Endothelial cell of umbilical vein (primary cell): Measurements from ENCODE around the gene VEZT. TPM values are rescaled to one million over a fixed set of nuclear protein-coding genes. Genes with fewer than 3 reads are reported as not detected.

Source experiments
- BruUV-seq: library from RNA; stranded (reverse); fragments of 400-500 nt; replicated peaks from 2 replicates; lab custom pipeline; 2021; lab: Mats Ljungman, UMichigan
- CTCF ChIA-PET: fragments of 300-600, 350-600 bp; sonication (Branson Sonifier 250); formaldehyde crosslinking; loops from one replicate; lab custom pipeline; 2021; ENCODE audit warnings: antibody characterized with exemption, inconsistent platforms; lab: Charles Lee
- POLR2A ChIA-PET: fragments of 300-600, 350-600 bp; sonication (Branson Sonifier 250); formaldehyde crosslinking; loops from one replicate; lab custom pipeline; 2021; ENCODE audit warnings: antibody characterized with exemption, inconsistent platforms; lab: Charles Lee
- DNase-seq: peaks from one replicate; pipeline ENCODE4 v3.0.0-alpha.2; 2011; ENCODE audit warnings: low read depth, low spot score
- FAIRE-seq: peaks from 2 replicates; lab custom pipeline; 2011; peaks lifted over from hg19 to GRCh38; lab: Jason Lieb, UNC
- H2AFZ ChIP-seq: 2 replicates; pipeline ENCODE4 v1.6.0; 2012; ENCODE audit warnings: low read depth, low read length, control low read depth, inconsistent platforms
- H3K27ac ChIP-seq: 2 replicates; pipeline ENCODE4 v1.5.1; 2011; ENCODE audit warnings: low read depth, mild to moderate bottlenecking, control low read depth, low read length, moderate library complexity; ENCODE audit not compliant: insufficient read depth
- H3K27me3 ChIP-seq, 2 experiments: 2 replicates each; pipeline versions ENCODE4 v1.6.0 to v1.6.1; 2011; ENCODE audit warnings: low read length in 2 of 2, mixed read lengths in 1 of 2; ENCODE audit not compliant: control insufficient read depth in 2 of 2, insufficient read depth in 2 of 2
- H3K36me3 ChIP-seq, 2 experiments: 2 replicates in 1 of 2; 3 replicates in 1 of 2; pipeline ENCODE4 v1.5.1; 2011; ENCODE audit warnings: low read length in 2 of 2, mild to moderate bottlenecking in 1 of 2, moderate library complexity in 1 of 2; ENCODE audit not compliant: control insufficient read depth in 2 of 2, insufficient read depth in 2 of 2; ENCODE audit errors: extremely low read depth in 1 of 2
- H3K4me1 ChIP-seq: 3 replicates; pipeline ENCODE4 v1.5.1; 2011; ENCODE audit warnings: mild to moderate bottlenecking, low read length; ENCODE audit not compliant: control insufficient read depth, insufficient read depth; ENCODE audit errors: extremely low read depth
- H3K4me2 ChIP-seq: 2 replicates; pipeline ENCODE4 v1.6.1; 2011; ENCODE audit warnings: low read length, control low read depth, mixed read lengths; ENCODE audit not compliant: insufficient read depth
- H3K4me3 ChIP-seq, 3 experiments: fragments of 200-600 bp in 1 of 3; sonication (generic), shearing (Covaris generic) in 1 of 3; replicated peaks in 1 of 3; 2 replicates each; pipeline ENCODE4 v1.5.1; 2011 to 2016; ENCODE audit warnings: control low read depth in 3 of 3, low read length in 3 of 3, mild to moderate bottlenecking in 2 of 3, inconsistent platforms in 1 of 3, low read depth in 1 of 3, moderate library complexity in 1 of 3; ENCODE audit not compliant: insufficient read depth in 1 of 3
- H3K79me2 ChIP-seq: 2 replicates; pipeline ENCODE4 v1.6.0; 2012; ENCODE audit warnings: low read length, inconsistent platforms; ENCODE audit not compliant: control insufficient read depth, insufficient read depth
- H3K9ac ChIP-seq: replicated peaks from 2 replicates; pipeline ENCODE3; 2011; ENCODE audit warnings: low read length, control low read depth; ENCODE audit not compliant: insufficient read depth; ENCODE audit errors: extremely low read depth
- H3K9me1 ChIP-seq: replicated peaks from 3 replicates; pipeline ENCODE4 v1.6.0; 2011; ENCODE audit warnings: mild to moderate bottlenecking, low read length; ENCODE audit not compliant: control insufficient read depth, insufficient read depth; ENCODE audit errors: extremely low read depth
- H3K9me3 ChIP-seq: replicated peaks from 2 replicates; pipeline ENCODE4 v1.5.1; 2012; ENCODE audit warnings: low read length, inconsistent platforms; ENCODE audit not compliant: control insufficient read depth, insufficient read depth
- H4K20me1 ChIP-seq: replicated peaks from 2 replicates; pipeline ENCODE3; 2011; ENCODE audit warnings: mild to moderate bottlenecking, low read length; ENCODE audit not compliant: control insufficient read depth, insufficient read depth; ENCODE audit errors: extremely low read depth
- EZH2 ChIP-seq: IDR thresholded peaks from 2 replicates; pipeline ENCODE4 v1.6.1; 2012; ENCODE audit warnings: borderline replicate concordance, low read depth, mild to moderate bottlenecking, moderate library complexity, low read length, inconsistent platforms; ENCODE audit not compliant: severe bottlenecking
- FOS ChIP-seq: IDR thresholded peaks from 2 replicates; pipeline ENCODE4 v1.6.1; 2011; ENCODE audit warnings: mild to moderate bottlenecking, low read length, moderate library complexity, borderline replicate concordance; ENCODE audit not compliant: insufficient read depth
- GATA2 ChIP-seq: IDR thresholded peaks from 2 replicates; pipeline ENCODE4 v1.7.0; 2011; ENCODE audit warnings: low read depth, mild to moderate bottlenecking, moderate library complexity, mixed read lengths, low read length; ENCODE audit not compliant: insufficient read length, insufficient read depth
- MYC ChIP-seq: IDR thresholded peaks from one replicate; pipeline ENCODE4 v1.6.1; 2011; ENCODE audit warnings: mild to moderate bottlenecking, low read depth, low read length
- POLR2AphosphoS5 ChIP-seq: IDR thresholded peaks from 2 replicates; pipeline ENCODE4 v1.6.1; 2012; ENCODE audit warnings: low read depth, mild to moderate bottlenecking, control low read depth, low read length, moderate library complexity; ENCODE audit not compliant: insufficient read depth
- dilution Hi-C: fragments of 300-500 bp; cut with MboI; formaldehyde crosslinking; loops from one replicate; pipeline ENCODE4 v1.15.0; 2019; ENCODE audit warnings: low sequenced_read_pairs; ENCODE audit not compliant: extremely low pct_ligation_motif_present
- intact Hi-C: fragments of 100-400 bp; cut with micrococcal nuclease; formaldehyde crosslinking; loops from one replicate; pipeline ENCODE4 v1.10.0; 2022
- polyA plus RNA-seq, 4 experiments: library from polyadenylated mRNA; depleted of rRNA in 3 of 4; stranded (reverse) in 3 of 4; unstranded in 1 of 4; fragments of >200 nt; gene quantifications; 2 replicates each; pipeline versions ENCODE4 v1.2.1 to v1.2.3, GENCODE V29; 2011 to 2012; ENCODE audit warnings: missing spikeins in 1 of 4
- total RNA-seq: library from RNA; stranded (reverse); gene quantifications from 2 replicates; pipeline ENCODE4 v1.2.3, GENCODE V29; 2021

VEZT gene
- total and polyA plus RNA-seq, 2 donors (not counting 3 experiments of a cell fraction or from before 2014, with no cell fraction given): 57.8 to 91.3 TPM

- dilution Hi-C loops: loop anchor here (25.0 kb wide), 1 partner anchor 102 kb away; no protein-coding TSS in a partner anchor
- H4K20me1 ChIP-seq: no peaks in the 10 kb centered on the region
- DNase-seq: peak; percentile 22
- H3K27me3 ChIP-seq: no peaks in the 10 kb centered on the region
- H2AFZ ChIP-seq: no peak overlapping the region
- no TSS peak for BruUV-seq
- H3K79me2 ChIP-seq: peaks cover 51% of the 10 kb centered on the region
- peaks cover 34% of the 10 kb centered on the region for H3K4me1 ChIP-seq
- TF ChIP-seq FOS (no peak), MYC (no peak), POLR2AphosphoS5 (no peak), GATA2 (no peak), EZH2 (no peak)
- no peak overlapping the region for H3K9ac ChIP-seq
- FAIRE-seq: no peak
- no peak overlapping the region for H3K4me2 ChIP-seq
- no peak overlapping the region for H3K27ac ChIP-seq
- H3K36me3 ChIP-seq: no peaks in the 10 kb centered on the region
- intact Hi-C loops: loop anchor here (10.0 kb wide), 1 partner anchor 499 kb away; no protein-coding TSS in a partner anchor
- no peaks in the 10 kb centered on the region for H3K9me1 ChIP-seq
- no peaks in the 10 kb centered on the region for H3K9me3 ChIP-seq
- CTCF ChIA-PET: interaction anchor here (5.7 to 5.9 kb wide), 2 partner anchors 96 to 121 kb away, joined by 60 to 91 read pairs; no protein-coding TSS in a partner anchor
- no peak overlapping the region for H3K4me3 ChIP-seq
- POLR2A ChIA-PET: no interaction called here
Observed at GRCh38 chr12:95213928-95214327, 3.7 kb upstream of the VEZT start.

GRCh38 chr12:95214466-95214865 lies 3.1 kb upstream of the VEZT start:
- H3K9ac ChIP-seq: no peak overlapping the region
- H3K27me3 ChIP-seq: no peaks in the 10 kb centered on the region
- intact Hi-C loops: loop anchor here (10.0 kb wide), 1 partner anchor 500 kb away; no protein-coding TSS in a partner anchor
- peaks cover 57% of the 10 kb centered on the region for H3K79me2 ChIP-seq
- dilution Hi-C loops: loop anchor here (25.0 kb wide), 1 partner anchor 102 kb away; no protein-coding TSS in a partner anchor
- no peaks in the 10 kb centered on the region for H4K20me1 ChIP-seq
- ChIA-PET POLR2A (no interaction called here), CTCF (interaction anchor here (1.7 to 5.9 kb wide), 4 partner anchors 9 to 120 kb away, joined by 9 to 91 read pairs (median 44); no protein-coding TSS in a partner anchor)
- no TSS peak for BruUV-seq
- TF ChIP-seq GATA2: no peak
- no peak overlapping the region for H3K27ac ChIP-seq
- DNase-seq (peak; percentile 27), FAIRE-seq (no peak)
- no peak overlapping the region for H2AFZ ChIP-seq
- H3K4me2 ChIP-seq: no peak overlapping the region
- no peaks in the 10 kb centered on the region for H3K36me3 ChIP-seq
- no peaks in the 10 kb centered on the region for H3K9me1 ChIP-seq
- no peaks in the 10 kb centered on the region for H3K9me3 ChIP-seq
- no peak overlapping the region for H3K4me3 ChIP-seq
- H3K4me1 ChIP-seq: peaks cover 35% of the 10 kb centered on the region
